ENCODE results near the gene TUBA3C.

The TUBA3C gene

GRCh38 chr13:19173752-19174151 lies 7.9 kb downstream of the TUBA3C start:
- Histone ChIP-seq H3K4me1 (ENCODE audit: insufficient read depth, low read length, poor library complexity, severe bottlenecking) (no peaks in the 10 kb centered on the region), H3K4me2 (ENCODE audit: low read depth, low read length, poor library complexity, severe bottlenecking) (no peak overlapping the region), H3K36me3 (ENCODE audit: insufficient read depth, low read length) (no peaks in the 10 kb centered on the region), H3K4me3 (ENCODE audit: low read length, poor library complexity, severe bottlenecking) (no peak overlapping the region), H3K27me3 (ENCODE audit: insufficient read depth, low read length, poor library complexity, severe bottlenecking) (no peaks in the 10 kb centered on the region), H2AFZ (ENCODE audit: low read length) (no peak overlapping the region), H3F3A (ENCODE audit: low read depth) (no peaks in the 10 kb centered on the region), H3K9ac (ENCODE audit: low read depth, low read length, poor library complexity, severe bottlenecking) (no peak overlapping the region), H3K79me2 (ENCODE audit: insufficient read depth, low read length) (no peaks in the 10 kb centered on the region), H3K9me3 (ENCODE audit: insufficient read depth, low read depth, low read length) (peaks cover 5% of the 10 kb centered on the region; the same call in 1 of the 2 replicates), H3K9me2 (replicated peaks; ENCODE audit: low read depth, low read length) (no peaks in the 10 kb centered on the region), H4K20me1 (ENCODE audit: insufficient read depth, low read length, poor library complexity, severe bottlenecking) (no peaks in the 10 kb centered on the region)
- no peak for TF ChIP-seq EZH2phosphoT487 (IDR thresholded peaks at IDR 0.05; ENCODE audit: borderline replicate concordance)
- TF ChIP-seq, protein P1, sequence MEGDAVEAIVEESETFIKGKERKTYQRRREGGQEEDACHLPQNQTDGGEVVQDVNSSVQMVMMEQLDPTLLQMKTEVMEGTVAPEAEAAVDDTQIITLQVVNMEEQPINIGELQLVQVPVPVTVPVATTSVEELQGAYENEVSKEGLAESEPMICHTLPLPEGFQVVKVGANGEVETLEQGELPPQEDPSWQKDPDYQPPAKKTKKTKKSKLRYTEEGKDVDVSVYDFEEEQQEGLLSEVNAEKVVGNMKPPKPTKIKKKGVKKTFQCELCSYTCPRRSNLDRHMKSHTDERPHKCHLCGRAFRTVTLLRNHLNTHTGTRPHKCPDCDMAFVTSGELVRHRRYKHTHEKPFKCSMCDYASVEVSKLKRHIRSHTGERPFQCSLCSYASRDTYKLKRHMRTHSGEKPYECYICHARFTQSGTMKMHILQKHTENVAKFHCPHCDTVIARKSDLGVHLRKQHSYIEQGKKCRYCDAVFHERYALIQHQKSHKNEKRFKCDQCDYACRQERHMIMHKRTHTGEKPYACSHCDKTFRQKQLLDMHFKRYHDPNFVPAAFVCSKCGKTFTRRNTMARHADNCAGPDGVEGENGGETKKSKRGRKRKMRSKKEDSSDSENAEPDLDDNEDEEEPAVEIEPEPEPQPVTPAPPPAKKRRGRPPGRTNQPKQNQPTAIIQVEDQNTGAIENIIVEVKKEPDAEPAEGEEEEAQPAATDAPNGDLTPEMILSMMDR (conservative IDR thresholded peaks at IDR 0.05; ENCODE audit: low read length) = no peak

GRCh38 chr13:19172647-19173030 lies 9.0 kb downstream of the TUBA3C start:
- H3K9me3 ChIP-seq (ENCODE audit: insufficient read depth, low read depth, low read length) = peaks cover 5% of the 10 kb centered on the region; the same call in 1 of the 2 replicates
- no peak overlapping the region for H3K4me3 ChIP-seq (ENCODE audit: low read length, poor library complexity, severe bottlenecking)

DNA sequence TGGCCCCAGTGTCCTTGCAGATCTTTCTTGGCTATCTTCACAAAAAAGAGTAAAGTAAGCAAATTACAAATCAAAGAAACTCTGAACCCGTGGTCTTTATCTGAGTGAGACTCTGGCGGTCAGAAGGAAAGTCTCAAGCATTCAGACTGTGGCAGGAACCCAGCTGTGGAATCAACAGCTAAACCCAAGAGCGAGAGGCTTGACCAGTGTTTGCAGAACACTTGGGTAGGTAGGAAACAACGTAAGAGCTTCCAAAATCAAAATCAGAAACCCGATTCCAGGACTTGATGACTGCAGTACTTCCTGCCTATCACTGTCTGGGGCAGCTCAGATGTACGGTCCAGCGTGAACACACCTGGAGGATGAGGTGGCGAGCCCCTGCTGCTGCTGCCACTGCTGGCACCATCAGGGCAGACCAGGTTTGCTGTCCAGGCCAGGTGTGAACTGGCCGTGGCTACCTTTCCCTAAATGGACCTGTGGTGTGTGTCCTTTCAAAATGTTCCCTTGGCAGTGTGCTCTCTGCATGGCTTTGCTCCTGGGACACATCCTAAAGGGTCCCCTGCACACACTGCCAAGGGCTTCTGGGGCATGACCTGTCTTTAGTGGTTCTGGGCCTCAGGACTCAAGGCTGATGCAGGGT lies 9.5 kb downstream of the TUBA3C start:
- no peaks in the 10 kb centered on the region for H3K79me2 ChIP-seq (ENCODE audit: insufficient read depth, low read length)
- H3K27me3 ChIP-seq (ENCODE audit: insufficient read depth, low read length, poor library complexity, severe bottlenecking) = no peaks in the 10 kb centered on the region
- no peak overlapping the region for H3K4me3 ChIP-seq (ENCODE audit: low read length, poor library complexity, severe bottlenecking)
- H3K36me3 ChIP-seq (ENCODE audit: insufficient read depth, low read length) = no peaks in the 10 kb centered on the region
- H3F3A ChIP-seq (ENCODE audit: low read depth) = no peaks in the 10 kb centered on the region
- no peak overlapping the region for H2AFZ ChIP-seq (ENCODE audit: low read length)
- H3K9me2 ChIP-seq (replicated peaks; ENCODE audit: low read depth, low read length) = no peaks in the 10 kb centered on the region
- no peak overlapping the region for H3K9ac ChIP-seq (ENCODE audit: low read depth, low read length, poor library complexity, severe bottlenecking)
- TF ChIP-seq, protein P1 (conservative IDR thresholded peaks at IDR 0.05; ENCODE audit: low read length) = no peak
- no peak for TF ChIP-seq EZH2phosphoT487 (IDR thresholded peaks at IDR 0.05; ENCODE audit: borderline replicate concordance)
- H3K4me2 ChIP-seq (ENCODE audit: low read depth, low read length, poor library complexity, severe bottlenecking) = no peak overlapping the region
- H4K20me1 ChIP-seq (ENCODE audit: insufficient read depth, low read length, poor library complexity, severe bottlenecking) = no peaks in the 10 kb centered on the region
- H3K9me3 ChIP-seq (ENCODE audit: insufficient read depth, low read depth, low read length) = peaks cover 5% of the 10 kb centered on the region; the same call in 1 of the 2 replicates
- no peaks in the 10 kb centered on the region for H3K4me1 ChIP-seq (ENCODE audit: insufficient read depth, low read length, poor library complexity, severe bottlenecking)

More at GRCh38 chr13:19172647-19173030, 9.0 kb downstream of the TUBA3C start:
- H3K79me2 ChIP-seq (ENCODE audit: insufficient read depth, low read length) = no peaks in the 10 kb centered on the region
- no peaks in the 10 kb centered on the region for H3K9me2 ChIP-seq (replicated peaks; ENCODE audit: low read depth, low read length)
- no peaks in the 10 kb centered on the region for H4K20me1 ChIP-seq (ENCODE audit: insufficient read depth, low read length, poor library complexity, severe bottlenecking)
- no peaks in the 10 kb centered on the region for H3F3A ChIP-seq (ENCODE audit: low read depth)
- H3K27me3 ChIP-seq (ENCODE audit: insufficient read depth, low read length, poor library complexity, severe bottlenecking) = no peaks in the 10 kb centered on the region
- no peak overlapping the region for H2AFZ ChIP-seq (ENCODE audit: low read length)
- TF ChIP-seq, protein P1 (conservative IDR thresholded peaks at IDR 0.05; ENCODE audit: low read length) = no peak
- no peak for TF ChIP-seq EZH2phosphoT487 (IDR thresholded peaks at IDR 0.05; ENCODE audit: borderline replicate concordance)
- H3K36me3 ChIP-seq (ENCODE audit: insufficient read depth, low read length) = no peaks in the 10 kb centered on the region
- H3K4me2 ChIP-seq (ENCODE audit: low read depth, low read length, poor library complexity, severe bottlenecking) = no peak overlapping the region
- H3K4me1 ChIP-seq (ENCODE audit: insufficient read depth, low read length, poor library complexity, severe bottlenecking) = no peaks in the 10 kb centered on the region
- H3K9ac ChIP-seq (ENCODE audit: low read depth, low read length, poor library complexity, severe bottlenecking) = no peak overlapping the region

Data from Loucy (cell line).